ENCODE measurements around the gene CD200R1L. TPM values are rescaled to one million over a fixed set of nuclear protein-coding genes. Genes with fewer than 3 reads are reported as not detected.

Gene CD200R1L, protein sequence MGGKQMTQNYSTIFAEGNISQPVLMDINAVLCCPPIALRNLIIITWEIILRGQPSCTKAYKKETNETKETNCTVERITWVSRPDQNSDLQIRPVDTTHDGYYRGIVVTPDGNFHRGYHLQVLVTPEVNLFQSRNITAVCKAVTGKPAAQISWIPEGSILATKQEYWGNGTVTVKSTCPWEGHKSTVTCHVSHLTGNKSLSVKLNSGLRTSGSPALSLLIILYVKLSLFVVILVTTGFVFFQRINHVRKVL
- not detected for total RNA-seq

DNA sequence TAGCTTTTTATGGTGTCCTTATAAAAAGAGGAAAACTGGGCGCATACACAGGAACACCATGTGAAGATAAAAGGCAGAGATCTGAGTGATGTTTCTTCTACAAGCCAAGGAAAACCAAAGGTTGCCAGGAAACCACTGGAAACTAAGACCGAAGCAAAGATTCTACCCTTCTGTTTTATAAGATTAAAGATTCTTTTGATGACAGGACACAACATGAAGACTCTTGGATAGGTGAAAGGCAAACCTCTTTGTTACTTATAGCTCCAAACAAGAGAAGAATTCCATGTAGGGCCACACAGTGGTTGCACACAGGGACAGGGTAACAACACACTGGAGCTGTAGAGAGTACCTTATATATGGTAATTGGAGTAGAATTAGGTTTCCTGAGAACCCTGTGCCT is at the start of gene CD200R1L:
CD200R1L (minus strand) TSS at position 101 of the 400 bp plus-strand sequence. CDS start 17,497 bp downstream, outside the sequence.
- ATAC-seq (replicated peaks in 1 of 2) (no peak), DNase-seq (no peak)
- peaks cover 11 to 14% of the 10 kb centered on the region in 2 donors for H3K9me3 Mint-ChIP-seq
- peak within 1 kb of the TSS; percentile 0 for H3K27ac Mint-ChIP-seq
- peaks cover 16% of the 10 kb centered on the region in 2 donors for H3K36me3 Mint-ChIP-seq (ENCODE audit: insufficient read depth in 2 of 2)
- peaks cover 14% of the 10 kb centered on the region for H3K4me1 Mint-ChIP-seq (ENCODE audit: low read depth)
- peak within 1 kb of the TSS in 1 of 2 donors; percentile 4 for H3K4me3 Mint-ChIP-seq
- no peaks in the 10 kb centered on the region for H3K27me3 Mint-ChIP-seq (ENCODE audit: low read depth)

DNA sequence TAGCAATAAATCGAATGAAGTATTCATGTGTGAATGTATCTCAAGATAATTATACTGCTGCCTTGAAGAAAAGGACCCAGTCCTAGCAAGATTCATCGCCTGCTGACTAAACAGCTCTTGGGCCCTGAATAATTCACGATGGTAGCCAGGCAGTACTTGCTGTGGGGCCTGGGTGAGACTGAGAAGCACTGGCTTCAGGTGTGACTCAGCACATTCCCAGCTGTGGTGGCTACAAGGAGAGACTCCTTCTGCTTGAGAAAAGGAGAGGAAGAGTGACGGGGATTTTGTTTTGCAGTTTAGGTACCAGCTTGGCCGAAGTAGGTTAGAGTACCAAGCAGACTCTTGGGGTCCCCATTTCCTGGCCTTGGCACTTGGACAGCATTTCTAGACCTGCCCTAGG is 47.6 kb upstream of the CD200R1L start:
- Mint-ChIP-seq H3K4me3 (no peak overlapping the region), H3K36me3 (ENCODE audit: insufficient read depth in 2 of 2) (no peaks in the 10 kb centered on the region), H3K9me3 (peaks cover 2% of the 10 kb centered on the region in 2 donors), H3K27me3 (ENCODE audit: low read depth) (no peaks in the 10 kb centered on the region), H3K4me1 (ENCODE audit: low read depth) (no peaks in the 10 kb centered on the region), H3K27ac (no peak overlapping the region)
- DNase-seq, result no peak
- ATAC-seq (replicated peaks in 1 of 2), result no peak

DNA sequence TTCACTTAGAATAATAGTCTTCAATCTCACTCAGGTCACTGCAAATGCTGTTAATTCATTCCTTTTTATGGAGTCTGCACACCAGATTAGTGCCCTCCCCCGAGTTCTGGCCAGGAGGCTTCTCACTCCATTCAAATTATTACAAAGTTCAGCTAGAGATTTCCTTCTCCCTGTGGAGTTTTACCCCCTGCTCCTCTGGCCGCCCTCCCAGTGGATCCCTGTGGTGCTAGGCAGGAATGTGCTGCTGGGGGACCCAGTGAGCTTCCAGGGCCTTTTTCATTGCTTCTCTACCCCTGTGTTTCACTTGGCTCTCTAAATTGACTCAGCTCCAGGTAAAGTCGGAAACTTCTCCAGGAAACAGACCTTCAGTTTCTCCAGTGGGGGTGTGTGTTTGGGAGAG is 42.7 kb upstream of the CD200R1L start:
- H3K9me3 Mint-ChIP-seq, result peaks cover 2% of the 10 kb centered on the region in 2 donors
- ATAC-seq (replicated peaks in 1 of 2) (no peak), DNase-seq (no peak)
- no peaks in the 10 kb centered on the region for H3K27me3 Mint-ChIP-seq (ENCODE audit: low read depth)
- H3K27ac Mint-ChIP-seq, result no peak overlapping the region
- H3K4me3 Mint-ChIP-seq, result no peak overlapping the region
- no peaks in the 10 kb centered on the region for H3K4me1 Mint-ChIP-seq (ENCODE audit: low read depth)
- H3K36me3 Mint-ChIP-seq (ENCODE audit: insufficient read depth in 2 of 2), result no peaks in the 10 kb centered on the region

DNA sequence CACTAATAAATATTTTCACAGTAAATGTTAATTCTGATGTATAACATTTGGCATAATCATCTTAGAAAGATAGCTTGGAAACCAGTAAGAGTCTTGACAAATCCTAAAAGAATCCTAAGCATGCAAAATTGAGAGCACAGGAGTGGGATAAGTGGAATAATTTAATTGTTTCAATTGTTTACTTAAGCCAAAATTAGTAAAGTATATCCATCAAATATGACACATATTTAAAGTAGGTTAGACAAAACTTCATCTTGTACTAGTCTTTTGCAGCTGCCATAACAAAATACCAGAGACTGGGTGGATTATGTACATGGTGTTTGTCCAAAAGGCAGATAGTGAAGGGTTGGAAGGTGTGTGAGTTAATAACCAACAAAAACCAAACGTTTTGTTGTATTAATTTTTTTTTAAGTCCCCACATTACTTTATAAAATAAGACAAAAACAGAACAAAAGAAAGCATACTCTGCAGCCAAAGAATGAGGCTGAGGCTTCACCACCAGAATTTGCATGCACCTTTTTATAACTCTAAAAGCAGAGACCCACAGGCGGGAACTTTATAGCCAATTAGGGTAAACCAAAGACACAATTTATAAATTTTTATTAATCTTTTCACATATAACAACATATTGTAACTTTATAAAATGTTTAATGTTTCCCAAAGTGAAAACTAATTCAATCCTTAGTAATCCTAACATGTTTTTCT is 41.9 kb upstream of the CD200R1L start:
- Mint-ChIP-seq H3K27ac (no peak overlapping the region), H3K36me3 (ENCODE audit: insufficient read depth in 2 of 2) (no peaks in the 10 kb centered on the region), H3K9me3 (peaks cover 2% of the 10 kb centered on the region in 2 donors), H3K4me1 (ENCODE audit: low read depth) (no peaks in the 10 kb centered on the region), H3K4me3 (no peak overlapping the region), H3K27me3 (ENCODE audit: low read depth) (no peaks in the 10 kb centered on the region)
- no peak for DNase-seq
- no peak for ATAC-seq (replicated peaks in 1 of 2)

DNA sequence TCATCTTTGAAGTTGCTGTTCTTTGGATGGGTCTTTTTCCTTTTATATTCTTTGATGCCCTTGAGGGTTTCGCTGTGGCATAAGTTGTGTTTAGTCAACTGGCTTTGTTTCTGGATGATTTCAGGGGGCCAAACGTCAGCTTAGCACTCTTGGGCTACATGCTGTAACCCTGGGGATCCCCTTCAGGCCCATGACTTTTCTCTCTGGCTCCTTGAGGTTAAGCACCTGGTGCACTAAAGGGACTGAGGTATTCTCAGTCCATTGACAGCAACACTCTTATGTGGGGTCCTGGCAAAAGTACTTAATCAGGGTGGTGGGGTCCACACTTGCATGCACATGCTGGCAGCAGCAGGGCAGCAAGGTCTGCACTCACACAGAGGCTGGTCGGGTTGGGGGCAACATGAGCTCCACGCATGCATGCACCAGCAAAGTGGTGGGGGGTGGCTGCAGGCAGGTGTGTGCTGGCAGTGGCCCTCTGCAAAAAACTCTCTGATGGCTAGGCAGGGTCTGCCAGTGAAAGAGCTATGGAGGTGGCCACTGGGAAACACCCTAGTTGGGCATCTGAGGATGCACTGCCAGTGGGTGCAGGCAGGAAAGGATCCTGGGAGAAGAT is 38.1 kb upstream of the CD200R1L start:
- Mint-ChIP-seq H3K27me3 (ENCODE audit: low read depth) (no peaks in the 10 kb centered on the region), H3K27ac (no peak overlapping the region), H3K9me3 (peaks cover 0 to 3% of the 10 kb centered on the region in 2 donors), H3K4me1 (ENCODE audit: low read depth) (no peaks in the 10 kb centered on the region), H3K4me3 (no peak overlapping the region), H3K36me3 (ENCODE audit: insufficient read depth in 2 of 2) (no peaks in the 10 kb centered on the region)
- DNase-seq (no peak), ATAC-seq (replicated peaks in 1 of 2) (no peak)

DNA sequence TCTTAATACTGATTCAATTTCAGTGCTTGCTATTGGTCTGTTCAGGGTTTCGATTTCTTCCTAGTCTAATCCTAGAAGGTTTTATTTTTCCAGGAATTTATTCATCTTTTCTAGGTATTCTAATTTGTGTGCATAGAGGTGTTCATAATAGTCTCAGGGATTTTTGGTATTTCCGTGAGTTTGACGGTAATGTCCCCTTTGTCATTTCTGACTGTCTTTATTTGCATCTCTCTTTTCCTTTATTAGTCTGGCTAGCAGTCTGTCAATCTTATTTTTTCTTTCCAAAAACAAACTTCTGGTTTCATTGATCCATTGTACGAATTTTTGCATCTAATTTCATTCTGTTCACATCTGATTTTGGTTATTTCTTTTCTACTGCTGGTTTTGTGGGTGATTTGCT is 35.2 kb upstream of the CD200R1L start:
- no peaks in the 10 kb centered on the region for H3K4me1 Mint-ChIP-seq (ENCODE audit: low read depth)
- H3K36me3 Mint-ChIP-seq (ENCODE audit: insufficient read depth in 2 of 2), result peaks cover 0 to 2% of the 10 kb centered on the region in 2 donors
- no peak overlapping the region for H3K27ac Mint-ChIP-seq
- no peaks in the 10 kb centered on the region for H3K27me3 Mint-ChIP-seq (ENCODE audit: low read depth)
- no peak overlapping the region for H3K4me3 Mint-ChIP-seq
- H3K9me3 Mint-ChIP-seq, result peaks cover 3 to 4% of the 10 kb centered on the region in 2 donors
- DNase-seq (no peak), ATAC-seq (replicated peaks in 1 of 2) (no peak)

DNA sequence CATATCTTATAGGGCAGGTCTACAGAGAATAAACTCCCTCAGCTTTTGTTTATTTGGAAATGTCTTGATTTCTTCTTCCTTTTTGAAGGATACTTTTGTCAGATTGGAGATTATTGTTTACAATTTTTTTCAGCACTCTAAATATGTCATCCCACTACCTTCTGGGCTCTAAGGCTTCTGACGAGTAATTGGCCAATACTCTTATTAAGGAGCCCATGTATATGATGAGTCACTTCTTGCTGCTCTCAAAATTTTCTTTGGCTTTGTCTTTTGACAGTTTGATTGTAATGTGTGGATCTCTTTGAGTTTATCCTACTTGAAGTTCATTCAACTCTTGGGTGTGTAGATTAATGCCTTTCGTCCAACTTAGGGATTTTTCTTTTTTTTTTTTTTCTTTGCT is 28.9 kb upstream of the CD200R1L start:
- no peak overlapping the region for H3K4me3 Mint-ChIP-seq
- no peak overlapping the region for H3K27ac Mint-ChIP-seq
- peaks cover 6% of the 10 kb centered on the region in 2 donors for H3K36me3 Mint-ChIP-seq (ENCODE audit: insufficient read depth in 2 of 2)
- H3K27me3 Mint-ChIP-seq (ENCODE audit: low read depth), result no peaks in the 10 kb centered on the region
- peaks cover 8 to 11% of the 10 kb centered on the region in 2 donors for H3K9me3 Mint-ChIP-seq
- no peak for DNase-seq
- no peak for ATAC-seq (replicated peaks in 1 of 2)
- H3K4me1 Mint-ChIP-seq (ENCODE audit: low read depth), result no peaks in the 10 kb centered on the region

DNA sequence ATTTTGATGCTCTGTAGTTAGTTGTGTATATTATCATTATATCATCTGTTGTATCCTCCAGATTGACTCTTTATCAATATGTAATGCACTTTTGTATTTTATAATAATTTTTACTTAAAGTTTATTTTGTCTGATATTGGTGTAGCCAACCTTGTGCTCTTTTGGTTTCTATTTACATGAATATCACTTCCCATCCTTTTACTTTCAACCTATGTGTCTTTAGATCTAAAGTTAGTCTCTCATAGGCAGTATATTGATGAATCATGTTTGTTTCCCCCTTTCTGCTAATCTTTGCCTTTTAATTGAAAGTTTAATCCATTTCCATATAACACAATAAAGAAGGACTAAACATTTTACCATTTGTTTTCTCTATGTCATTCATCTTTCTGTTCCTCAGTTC is 28.1 kb upstream of the CD200R1L start:
- Mint-ChIP-seq H3K27ac (no peak overlapping the region), H3K4me1 (ENCODE audit: low read depth) (no peaks in the 10 kb centered on the region), H3K9me3 (peaks cover 12 to 15% of the 10 kb centered on the region in 2 donors), H3K4me3 (no peak overlapping the region), H3K36me3 (ENCODE audit: insufficient read depth in 2 of 2) (peaks cover 6 to 14% of the 10 kb centered on the region in 2 donors), H3K27me3 (ENCODE audit: low read depth) (no peaks in the 10 kb centered on the region)
- DNase-seq, result no peak
- ATAC-seq (replicated peaks in 1 of 2), result no peak

DNA sequence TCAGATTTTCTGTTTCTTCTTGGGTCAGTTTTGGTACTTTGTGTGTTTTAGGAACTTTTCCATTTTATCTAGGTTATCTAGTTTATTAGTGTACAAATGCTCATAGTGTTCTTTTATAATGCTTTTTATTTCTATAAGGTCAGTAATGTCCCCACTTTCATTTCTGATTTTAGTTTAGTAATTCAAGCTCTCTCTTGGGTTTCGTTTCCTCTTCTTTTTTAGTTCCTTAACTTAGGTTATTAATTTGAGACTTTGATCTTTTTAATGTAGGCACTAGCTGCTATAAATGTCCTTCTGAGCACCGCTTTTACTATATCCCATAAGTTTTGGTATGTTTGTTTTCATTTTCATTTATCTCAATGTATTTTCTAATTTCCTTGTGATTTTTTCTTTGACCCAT is 27.0 kb upstream of the CD200R1L start:
- ATAC-seq (replicated peaks in 1 of 2) (no peak), DNase-seq (no peak)
- H3K9me3 Mint-ChIP-seq, result peaks cover 14 to 17% of the 10 kb centered on the region in 2 donors
- H3K27me3 Mint-ChIP-seq (ENCODE audit: low read depth), result no peaks in the 10 kb centered on the region
- H3K27ac Mint-ChIP-seq, result no peak overlapping the region
- no peak overlapping the region for H3K4me3 Mint-ChIP-seq
- H3K36me3 Mint-ChIP-seq (ENCODE audit: insufficient read depth in 2 of 2), result peaks cover 8 to 19% of the 10 kb centered on the region in 2 donors
- no peaks in the 10 kb centered on the region for H3K4me1 Mint-ChIP-seq (ENCODE audit: low read depth)

DNA sequence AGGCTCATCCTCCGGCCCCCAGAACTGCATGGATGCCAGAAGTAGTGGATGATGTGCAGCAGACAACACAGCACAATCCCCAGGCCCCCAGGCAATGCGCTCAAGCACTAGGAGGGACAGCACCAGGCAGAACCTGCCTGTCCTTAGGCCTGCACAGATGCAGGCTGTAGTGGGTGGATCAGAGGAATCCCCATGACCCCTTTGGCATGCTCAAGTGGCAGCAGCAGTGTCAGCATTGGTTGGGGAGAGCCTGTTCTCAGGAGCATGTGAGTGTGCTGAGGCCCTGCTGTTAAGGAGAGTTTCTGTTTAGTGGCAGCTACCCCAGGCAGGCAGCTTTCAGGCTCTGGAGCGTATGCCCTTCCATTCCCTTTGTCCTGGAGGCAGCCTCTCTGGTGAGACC is 25.1 kb upstream of the CD200R1L start:
- no peak for ATAC-seq (replicated peaks in 1 of 2)
- DNase-seq, result no peak
- H3K27me3 Mint-ChIP-seq (ENCODE audit: low read depth), result no peaks in the 10 kb centered on the region
- no peak overlapping the region for H3K4me3 Mint-ChIP-seq
- H3K36me3 Mint-ChIP-seq (ENCODE audit: insufficient read depth in 2 of 2), result peaks cover 8 to 21% of the 10 kb centered on the region in 2 donors
- H3K9me3 Mint-ChIP-seq, result peaks cover 12 to 15% of the 10 kb centered on the region in 2 donors
- no peak overlapping the region for H3K27ac Mint-ChIP-seq
- no peaks in the 10 kb centered on the region for H3K4me1 Mint-ChIP-seq (ENCODE audit: low read depth)

DNA sequence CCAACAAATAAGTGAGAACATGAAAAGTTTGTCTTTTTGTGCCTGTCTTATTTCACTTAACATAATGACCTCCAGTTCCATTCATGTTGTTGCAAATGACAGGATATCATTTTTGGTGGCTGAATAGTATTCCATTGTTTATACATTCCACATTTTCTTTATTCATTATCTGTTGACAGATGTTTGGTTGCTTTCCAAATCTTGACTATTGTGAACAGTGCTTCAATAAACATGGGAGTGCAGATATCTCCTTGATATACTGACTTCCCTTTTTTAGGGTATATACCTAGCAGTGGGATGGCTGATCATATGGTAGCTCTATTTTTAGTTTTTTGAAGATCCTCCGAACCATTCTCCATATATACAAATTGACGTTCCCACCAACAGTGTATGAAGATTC is 19.1 kb upstream of the CD200R1L start:
- Mint-ChIP-seq H3K4me1 (ENCODE audit: low read depth) (no peaks in the 10 kb centered on the region), H3K36me3 (ENCODE audit: insufficient read depth in 2 of 2) (peaks cover 4 to 16% of the 10 kb centered on the region in 2 donors), H3K4me3 (no peak overlapping the region), H3K9me3 (peaks cover 6 to 12% of the 10 kb centered on the region in 2 donors), H3K27me3 (ENCODE audit: low read depth) (no peaks in the 10 kb centered on the region), H3K27ac (no peak overlapping the region)
- DNase-seq (no peak), ATAC-seq (replicated peaks in 1 of 2) (no peak)

DNA sequence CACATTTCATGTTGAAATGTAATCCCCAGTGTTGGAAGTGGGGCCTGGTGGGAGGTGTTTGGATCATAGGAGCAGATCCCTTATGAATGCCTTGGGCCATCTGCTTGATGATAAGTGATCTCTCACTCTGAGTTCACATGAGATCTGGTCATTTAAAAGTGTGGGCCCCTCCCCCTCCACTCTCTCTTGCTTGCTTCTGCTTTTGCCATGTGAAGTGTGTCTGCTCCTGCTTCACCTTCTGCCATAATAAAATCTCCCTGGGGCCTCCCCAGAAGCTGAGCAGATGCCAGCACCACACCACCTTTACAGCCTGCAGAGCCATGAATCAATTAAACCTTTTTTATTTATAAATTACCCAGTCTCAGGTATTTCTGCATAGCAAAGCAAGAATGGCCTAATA is 14.2 kb upstream of the CD200R1L start:
- Mint-ChIP-seq H3K27me3 (ENCODE audit: low read depth) (no peaks in the 10 kb centered on the region), H3K27ac (no peak overlapping the region), H3K4me1 (ENCODE audit: low read depth) (peaks cover 20% of the 10 kb centered on the region), H3K36me3 (ENCODE audit: insufficient read depth in 2 of 2) (peaks cover 2 to 4% of the 10 kb centered on the region in 2 donors), H3K4me3 (no peak overlapping the region), H3K9me3 (peaks cover 0 to 3% of the 10 kb centered on the region in 2 donors)
- DNase-seq (no peak), ATAC-seq (replicated peaks in 1 of 2) (no peak)

DNA sequence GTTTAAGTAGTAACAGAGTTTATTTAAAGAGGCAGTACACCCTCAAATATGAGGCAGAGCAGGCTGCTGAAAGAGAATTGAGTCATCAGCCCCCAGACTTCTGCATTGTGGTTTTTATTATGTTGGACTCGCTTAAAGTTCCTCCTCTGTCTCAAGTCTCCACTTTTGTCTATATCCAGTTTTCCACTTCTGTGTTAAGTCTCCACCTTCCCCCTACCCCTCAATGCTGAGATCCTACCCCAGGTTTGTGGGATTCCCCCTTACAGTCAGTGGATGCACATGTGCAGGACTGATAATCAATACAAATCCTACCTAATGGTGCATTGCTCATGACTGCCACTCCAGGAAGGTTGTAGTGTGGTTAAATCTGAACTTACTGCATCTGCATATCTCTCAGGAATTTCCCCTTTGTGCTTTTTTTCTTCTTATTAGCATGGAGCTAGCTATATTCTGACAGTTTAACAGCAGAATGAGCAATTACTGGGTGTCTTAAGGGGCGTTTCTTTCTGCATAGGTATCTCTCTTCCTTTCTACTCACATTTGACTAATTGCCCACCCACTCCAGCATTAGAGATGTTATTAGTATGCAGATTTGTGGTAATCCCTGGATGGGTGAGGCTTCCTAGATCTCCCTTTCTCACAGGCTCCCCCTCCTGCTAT is 11.9 kb upstream of the CD200R1L start:
- Mint-ChIP-seq H3K4me1 (ENCODE audit: low read depth) (peaks cover 20% of the 10 kb centered on the region), H3K27me3 (ENCODE audit: low read depth) (no peaks in the 10 kb centered on the region), H3K9me3 (peaks cover 0 to 7% of the 10 kb centered on the region in 2 donors), H3K36me3 (ENCODE audit: insufficient read depth in 2 of 2) (peaks cover 2 to 4% of the 10 kb centered on the region in 2 donors), H3K4me3 (peak overlapping the region; percentile 51 to 59), H3K27ac (peak overlapping the region; percentile 4)
- DNase-seq (peak; percentile 1 to 11), ATAC-seq (replicated peaks in 1 of 2) (peak; percentile 89)

Measured in activated T-cell treated with anti-CD3 and anti-CD28 coated beads, Interleukin-2, amount 50 U/mL, for 72 hours (primary cell).